ENCODE data around the gene MICOS13.

Gene MICOS13

GRCh38 chr19:5681391-5682106, 1.2 kb upstream of the MICOS13 start:
- Histone ChIP-seq H3K9me3 (ENCODE audit: control insufficient read depth, insufficient read depth, low read depth, low read length) (no peaks in the 10 kb centered on the region), H3K27ac (ENCODE audit: extremely low read depth, low read depth, low read length) (no peak overlapping the region), H3K4me3 (ENCODE audit: low read depth, low read length) (peak overlapping the region; percentile 94), H3K36me3 (ENCODE audit: control insufficient read depth in 2 of 2, insufficient read depth in 1 of 2, low read length in 2 of 2) (peaks cover 0 to 6% of the 10 kb centered on the region in 2 experiments; a peak in 1 of 3 replicates), H3K4me1 (ENCODE audit: control insufficient read depth, insufficient read depth, low read length) (no peaks in the 10 kb centered on the region)
- CTCF ChIA-PET, result interaction anchor here (1.1 kb wide), 1 partner anchor 10 kb away, joined by 3 read pairs; no protein-coding TSS in a partner anchor
- POLR2A ChIA-PET, result interaction anchor here (0.7 to 1.1 kb wide), 2 partner anchors 59 to 1926 kb away, joined by 3 to 4 read pairs; partner anchors contain the start of genes SAFB and SAFB2
- TF ChIP-seq ZSCAN23 (tag by site-specific recombination; IDR thresholded peaks at IDR 0.05) (no peak; the same call in 1 of the 2 replicates), ZNF341 (tag by site-specific recombination; IDR thresholded peaks at IDR 0.05; ENCODE audit: low read depth) (peak; percentile 43), BCL11B (tag by site-specific recombination; IDR thresholded peaks at IDR 0.05; ENCODE audit: low read depth) (peak; percentile 68), ZNF391 (tag by site-specific recombination; IDR thresholded peaks at IDR 0.05; ENCODE audit: borderline replicate concordance, low read depth) (0 out of 2 replicates have a peak, but pooled peaks have one; percentile 10), OSR2 (tag by site-specific recombination; IDR thresholded peaks at IDR 0.05) (no peak), ZNF792 (tag by site-specific recombination; IDR thresholded peaks at IDR 0.05) (no peak), ZNF473 (tag by site-specific recombination; IDR thresholded peaks at IDR 0.05) (peak; percentile 74; the same call in 1 of the 2 replicates), YY2 (tag by site-specific recombination; IDR thresholded peaks at IDR 0.05) (0 out of 2 replicates have a peak, but pooled peaks have one; percentile 5), ZNF18 (tag by site-specific recombination; IDR thresholded peaks at IDR 0.05) (no peak), ZNF274 (IDR thresholded peaks at IDR 0.05; ENCODE audit: low read length) (no peak), ZNF274 (tag by site-specific recombination; IDR thresholded peaks at IDR 0.05; ENCODE audit: borderline replicate concordance) (peak; percentile 63; the same call in 1 of the 2 replicates), MYNN (tag by site-specific recombination; IDR thresholded peaks at IDR 0.05; ENCODE audit: borderline replicate concordance) (no peak), ZNF404 (tag by site-specific recombination; IDR thresholded peaks at IDR 0.05) (no peak), ZNF157 (tag by site-specific recombination; IDR thresholded peaks at IDR 0.05) (0 out of 2 replicates have a peak, but pooled peaks have one; percentile 12), ZNF488 (tag by site-specific recombination; IDR thresholded peaks at IDR 0.05) (peak; percentile 36; the same call in 1 of the 2 replicates), ZNF664 (tag by site-specific recombination; IDR thresholded peaks at IDR 0.05) (no peak), ZNF624 (tag by site-specific recombination; IDR thresholded peaks at IDR 0.05) (no peak), ZNF366 (tag by site-specific recombination; conservative IDR thresholded peaks at IDR 0.05) (peak; percentile 100), ZNF132 (tag by site-specific recombination; IDR thresholded peaks at IDR 0.05; ENCODE audit: borderline replicate concordance) (no peak), ZBTB17 (tag by site-specific recombination; IDR thresholded peaks at IDR 0.05) (peak; percentile 99), EGR2 (tag by site-specific recombination; IDR thresholded peaks at IDR 0.05; ENCODE audit: low read depth) (no peak), ZNF623 (tag by site-specific recombination; IDR thresholded peaks at IDR 0.05) (no peak), ZNF266 (tag by site-specific recombination; IDR thresholded peaks at IDR 0.05; ENCODE audit: low read depth) (peak; percentile 7; the same call in 1 of the 2 replicates), INSM2 (tag by site-specific recombination; IDR thresholded peaks at IDR 0.05) (0 out of 2 replicates have a peak, but pooled peaks have one; percentile 34), ZNF169 (tag by site-specific recombination; IDR thresholded peaks at IDR 0.05) (peak; percentile 34; the same call in 1 of the 2 replicates), ZNF747 (tag by site-specific recombination; IDR thresholded peaks at IDR 0.05) (peak; percentile 81; the same call in 1 of the 2 replicates), ZNF48 (tag by site-specific recombination; IDR thresholded peaks at IDR 0.05) (no peak), ZNF560 (tag by site-specific recombination; IDR thresholded peaks at IDR 0.05; ENCODE audit: borderline replicate concordance) (no peak), ZNF433 (tag by site-specific recombination; IDR thresholded peaks at IDR 0.05; ENCODE audit: low read depth) (0 out of 2 replicates have a peak, but pooled peaks have one; percentile 3), ZNF707 (tag by site-specific recombination; IDR thresholded peaks at IDR 0.05) (no peak), SALL2 (tag by site-specific recombination; IDR thresholded peaks at IDR 0.05; ENCODE audit: borderline replicate concordance) (no peak), ZNF785 (tag by site-specific recombination; IDR thresholded peaks at IDR 0.05) (peak; percentile 57; the same call in 1 of the 2 replicates), ZNF571 (tag by site-specific recombination; IDR thresholded peaks at IDR 0.05) (no peak)
- TF ChIP-seq, protein P1, sequence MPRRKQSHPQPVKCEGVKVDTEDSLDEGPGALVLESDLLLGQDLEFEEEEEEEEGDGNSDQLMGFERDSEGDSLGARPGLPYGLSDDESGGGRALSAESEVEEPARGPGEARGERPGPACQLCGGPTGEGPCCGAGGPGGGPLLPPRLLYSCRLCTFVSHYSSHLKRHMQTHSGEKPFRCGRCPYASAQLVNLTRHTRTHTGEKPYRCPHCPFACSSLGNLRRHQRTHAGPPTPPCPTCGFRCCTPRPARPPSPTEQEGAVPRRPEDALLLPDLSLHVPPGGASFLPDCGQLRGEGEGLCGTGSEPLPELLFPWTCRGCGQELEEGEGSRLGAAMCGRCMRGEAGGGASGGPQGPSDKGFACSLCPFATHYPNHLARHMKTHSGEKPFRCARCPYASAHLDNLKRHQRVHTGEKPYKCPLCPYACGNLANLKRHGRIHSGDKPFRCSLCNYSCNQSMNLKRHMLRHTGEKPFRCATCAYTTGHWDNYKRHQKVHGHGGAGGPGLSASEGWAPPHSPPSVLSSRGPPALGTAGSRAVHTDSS (tag by site-specific recombination; IDR thresholded peaks at IDR 0.05), result no peak

Data from HEK293 (cell line).